Adrenal gland (tissue), 5 donors: ENCODE results near the gene SYT10.
"Not testable (repeated sequence)": the region's sequence is repeated elsewhere in the genome, so short reads cannot be mapped to it uniquely, and the experiment has no call there.

Experiments
- POLR2A ChIP-seq, 2 donors: fragments of 450-650 bp; IDR thresholded peaks; one replicate each; pipeline ENCODE4 v1.6.1; 2017; ENCODE audit warnings: antibody characterized with exemption in 2 of 2, mild to moderate bottlenecking in 2 of 2, moderate library complexity in 1 of 2
- TF ChIP-seq, protein P1 (sequence below), 6 experiments: fragments of 450-650 bp in 4 of 6; fragments of 200-600 bp in 2 of 6; sonication (generic) in 1 of 6; IDR thresholded peaks; 1 replicate in 5 of 6; 2 replicates in 1 of 6; pipeline versions ENCODE4 v1.5.1 to v1.8.0; 2016 to 2021; ENCODE audit warnings: antibody characterized with exemption in 6 of 6, mild to moderate bottlenecking in 2 of 6, moderate library complexity in 1 of 6
- donor health status: DM: no; HTN: no; CAD: no.

DNA sequence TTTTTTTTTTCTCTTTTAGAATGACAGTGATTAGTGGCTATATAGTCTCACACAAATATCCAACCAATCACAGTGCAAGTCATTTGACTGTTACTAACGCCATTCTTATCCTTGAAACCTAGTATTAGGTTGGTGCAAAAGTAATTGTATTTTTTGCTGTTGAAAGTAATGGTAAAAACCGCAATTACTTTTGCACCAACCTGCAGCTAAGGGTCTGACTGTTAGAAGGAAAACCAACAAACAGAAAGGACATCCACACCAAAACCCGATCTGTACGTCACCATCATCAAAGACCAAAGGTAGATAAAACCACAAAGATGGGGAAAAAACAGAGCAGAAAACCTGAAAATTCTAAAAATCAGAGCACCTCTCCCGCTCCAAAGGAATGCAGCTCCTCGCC is 27.2 kb downstream of the SYT10 start:
- TF ChIP-seq, protein P1, sequence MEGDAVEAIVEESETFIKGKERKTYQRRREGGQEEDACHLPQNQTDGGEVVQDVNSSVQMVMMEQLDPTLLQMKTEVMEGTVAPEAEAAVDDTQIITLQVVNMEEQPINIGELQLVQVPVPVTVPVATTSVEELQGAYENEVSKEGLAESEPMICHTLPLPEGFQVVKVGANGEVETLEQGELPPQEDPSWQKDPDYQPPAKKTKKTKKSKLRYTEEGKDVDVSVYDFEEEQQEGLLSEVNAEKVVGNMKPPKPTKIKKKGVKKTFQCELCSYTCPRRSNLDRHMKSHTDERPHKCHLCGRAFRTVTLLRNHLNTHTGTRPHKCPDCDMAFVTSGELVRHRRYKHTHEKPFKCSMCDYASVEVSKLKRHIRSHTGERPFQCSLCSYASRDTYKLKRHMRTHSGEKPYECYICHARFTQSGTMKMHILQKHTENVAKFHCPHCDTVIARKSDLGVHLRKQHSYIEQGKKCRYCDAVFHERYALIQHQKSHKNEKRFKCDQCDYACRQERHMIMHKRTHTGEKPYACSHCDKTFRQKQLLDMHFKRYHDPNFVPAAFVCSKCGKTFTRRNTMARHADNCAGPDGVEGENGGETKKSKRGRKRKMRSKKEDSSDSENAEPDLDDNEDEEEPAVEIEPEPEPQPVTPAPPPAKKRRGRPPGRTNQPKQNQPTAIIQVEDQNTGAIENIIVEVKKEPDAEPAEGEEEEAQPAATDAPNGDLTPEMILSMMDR (IDR thresholded peaks at IDR 0.05): not testable (repeated sequence)
- not testable (repeated sequence) for TF ChIP-seq POLR2A (IDR thresholded peaks at IDR 0.05)
